HCT116 (cell line): Measurements from ENCODE around the gene CDKAL1.

Experiments used
- CTCF ChIP-seq, 3 experiments: fragments of 200-600 bp in 1 of 3; sonication (generic) in 1 of 3; IDR thresholded peaks in 2 of 3; conservative IDR thresholded peaks in 1 of 3; 2 replicates each; pipeline ENCODE4 v1.5.1; 2012 to 2017; ENCODE audit warnings: low read depth in 2 of 3, low read length in 2 of 3, antibody characterized with exemption in 1 of 3, borderline replicate concordance in 1 of 3, control low read depth in 1 of 3, mild to moderate bottlenecking in 1 of 3, mixed read lengths in 1 of 3, mixed run types in 1 of 3, moderate library complexity in 1 of 3; ENCODE audit not compliant: insufficient read depth in 1 of 3
- EZH2phosphoT487 ChIP-seq: fragments of 200-600 bp; IDR thresholded peaks from 2 replicates; pipeline ENCODE4 v1.6.1; 2018; ENCODE audit warnings: antibody characterized with exemption, borderline replicate concordance
- POLR2AphosphoS5 ChIP-seq: IDR thresholded peaks from 2 replicates; pipeline ENCODE4 v1.6.1; 2011; ENCODE audit warnings: mild to moderate bottlenecking, low read depth, low read length, moderate library complexity
- TF ChIP-seq, protein P1 (sequence below): IDR thresholded peaks from 2 replicates; pipeline ENCODE4 v1.6.1; 2012; ENCODE audit warnings: low read depth

DNA sequence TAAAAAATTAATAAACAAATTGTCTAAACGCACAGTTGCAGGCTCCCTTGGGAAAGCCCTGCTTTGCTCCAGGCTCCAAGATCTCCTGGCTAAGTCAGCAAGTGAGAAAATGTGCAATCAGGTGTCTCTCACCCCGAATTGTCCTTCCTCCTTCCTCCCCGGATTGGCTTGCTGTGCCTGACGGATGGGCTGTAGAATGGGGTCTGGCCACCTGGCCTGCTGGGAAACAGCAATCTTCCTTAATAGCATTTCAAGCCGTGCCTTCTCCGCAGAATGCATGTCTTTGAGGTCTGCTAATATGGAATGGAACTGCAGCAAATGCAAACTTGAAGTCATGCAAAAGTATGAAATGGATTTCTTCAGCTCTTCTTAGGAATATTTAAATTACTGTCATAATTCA, 43.7 kb upstream of the CDKAL1 start:
- TF ChIP-seq CTCF (IDR thresholded peaks at IDR 0.05 in 2 of 3, conservative IDR thresholded peaks at IDR 0.05 in 1 of 3; ENCODE audit: borderline replicate concordance in 1 of 3, insufficient read depth in 1 of 3, low read depth in 2 of 3, low read length in 2 of 3) (no peak), POLR2AphosphoS5 (no peak), EZH2phosphoT487 (no peak)
- TF ChIP-seq, protein P1, sequence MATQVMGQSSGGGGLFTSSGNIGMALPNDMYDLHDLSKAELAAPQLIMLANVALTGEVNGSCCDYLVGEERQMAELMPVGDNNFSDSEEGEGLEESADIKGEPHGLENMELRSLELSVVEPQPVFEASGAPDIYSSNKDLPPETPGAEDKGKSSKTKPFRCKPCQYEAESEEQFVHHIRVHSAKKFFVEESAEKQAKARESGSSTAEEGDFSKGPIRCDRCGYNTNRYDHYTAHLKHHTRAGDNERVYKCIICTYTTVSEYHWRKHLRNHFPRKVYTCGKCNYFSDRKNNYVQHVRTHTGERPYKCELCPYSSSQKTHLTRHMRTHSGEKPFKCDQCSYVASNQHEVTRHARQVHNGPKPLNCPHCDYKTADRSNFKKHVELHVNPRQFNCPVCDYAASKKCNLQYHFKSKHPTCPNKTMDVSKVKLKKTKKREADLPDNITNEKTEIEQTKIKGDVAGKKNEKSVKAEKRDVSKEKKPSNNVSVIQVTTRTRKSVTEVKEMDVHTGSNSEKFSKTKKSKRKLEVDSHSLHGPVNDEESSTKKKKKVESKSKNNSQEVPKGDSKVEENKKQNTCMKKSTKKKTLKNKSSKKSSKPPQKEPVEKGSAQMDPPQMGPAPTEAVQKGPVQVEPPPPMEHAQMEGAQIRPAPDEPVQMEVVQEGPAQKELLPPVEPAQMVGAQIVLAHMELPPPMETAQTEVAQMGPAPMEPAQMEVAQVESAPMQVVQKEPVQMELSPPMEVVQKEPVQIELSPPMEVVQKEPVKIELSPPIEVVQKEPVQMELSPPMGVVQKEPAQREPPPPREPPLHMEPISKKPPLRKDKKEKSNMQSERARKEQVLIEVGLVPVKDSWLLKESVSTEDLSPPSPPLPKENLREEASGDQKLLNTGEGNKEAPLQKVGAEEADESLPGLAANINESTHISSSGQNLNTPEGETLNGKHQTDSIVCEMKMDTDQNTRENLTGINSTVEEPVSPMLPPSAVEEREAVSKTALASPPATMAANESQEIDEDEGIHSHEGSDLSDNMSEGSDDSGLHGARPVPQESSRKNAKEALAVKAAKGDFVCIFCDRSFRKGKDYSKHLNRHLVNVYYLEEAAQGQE = no peak
